CD4-positive, alpha-beta T cell treated with Interleukin-4 for 4 hours (primary cell): ENCODE results near the gene STAG2.
A peak's percentile ranks its signal among the peaks of the same experiment; 100 is the strongest.
"Not testable (repeated sequence)": the region's sequence is repeated elsewhere in the genome, so short reads cannot be mapped to it uniquely, and the experiment has no call there.

Experiments
- DNase-seq: peaks from one replicate; pipeline ENCODE4 v3.0.0-alpha.2; 2020

The STAG2 gene

GRCh38 chrX:124045109-124045508 lies 83.6 kb downstream of the STAG2 start:
- DNase-seq, result no peak

GRCh38 chrX:124084417-124084816 lies 122.9 kb downstream of the STAG2 start:
- not testable (repeated sequence) for DNase-seq

- DNase-seq, result no peak
These were observed 123.6 kb downstream of the STAG2 start for GRCh38 chrX:124085063-124085462.

GRCh38 chrX:124086411-124086810 lies 124.9 kb downstream of the STAG2 start:
- peak; percentile 57 for DNase-seq

GRCh38 chrX:124087000-124087746 lies 125.7 kb downstream of the STAG2 start:
- DNase-seq, result no peak

- no peak for DNase-seq
These were observed 131.7 kb downstream of the STAG2 start for GRCh38 chrX:124093222-124093621.

- no peak for DNase-seq
These were observed 135.6 kb downstream of the STAG2 start for GRCh38 chrX:124097116-124097515.

GRCh38 chrX:124098089-124098488 lies 136.6 kb downstream of the STAG2 start:
- peak; percentile 20 for DNase-seq

- DNase-seq, result no peak
These were observed 142.5 kb downstream of the STAG2 start for GRCh38 chrX:124103966-124104365.

- DNase-seq, result not testable (repeated sequence)
These were observed 143.0 kb downstream of the STAG2 start for GRCh38 chrX:124104512-124104911.

GRCh38 chrX:124113621-124114600 lies 152.4 kb downstream of the STAG2 start:
- DNase-seq, result no peak

GRCh38 chrX:124117325-124117724 lies 155.8 kb downstream of the STAG2 start:
- no peak for DNase-seq

GRCh38 chrX:124125471-124125870 lies 164.0 kb downstream of the STAG2 start:
- DNase-seq, result no peak

- no peak for DNase-seq
These were observed 166.0 kb downstream of the STAG2 start for GRCh38 chrX:124127496-124127895.

- not testable (repeated sequence) for DNase-seq
These were observed 170.9 kb downstream of the STAG2 start for GRCh38 chrX:124132437-124132836.

- DNase-seq, result no peak
These were observed 184.2 kb downstream of the STAG2 start for GRCh38 chrX:124145749-124146148.

- no peak for DNase-seq
These were observed 189.7 kb downstream of the STAG2 start for GRCh38 chrX:124151195-124151594.
